SH-SY5Y (cell line): ENCODE data around the gene ADM2.

Experiments used
- GATA2 ChIP-seq: IDR thresholded peaks from 2 replicates; pipeline ENCODE4 v1.6.1; 2011; ENCODE audit warnings: mild to moderate bottlenecking, low read depth, low read length
- GATA3 ChIP-seq: IDR thresholded peaks from 2 replicates; pipeline ENCODE4 v1.6.1; 2011; ENCODE audit warnings: low read depth, mild to moderate bottlenecking, low read length, moderate library complexity

DNA sequence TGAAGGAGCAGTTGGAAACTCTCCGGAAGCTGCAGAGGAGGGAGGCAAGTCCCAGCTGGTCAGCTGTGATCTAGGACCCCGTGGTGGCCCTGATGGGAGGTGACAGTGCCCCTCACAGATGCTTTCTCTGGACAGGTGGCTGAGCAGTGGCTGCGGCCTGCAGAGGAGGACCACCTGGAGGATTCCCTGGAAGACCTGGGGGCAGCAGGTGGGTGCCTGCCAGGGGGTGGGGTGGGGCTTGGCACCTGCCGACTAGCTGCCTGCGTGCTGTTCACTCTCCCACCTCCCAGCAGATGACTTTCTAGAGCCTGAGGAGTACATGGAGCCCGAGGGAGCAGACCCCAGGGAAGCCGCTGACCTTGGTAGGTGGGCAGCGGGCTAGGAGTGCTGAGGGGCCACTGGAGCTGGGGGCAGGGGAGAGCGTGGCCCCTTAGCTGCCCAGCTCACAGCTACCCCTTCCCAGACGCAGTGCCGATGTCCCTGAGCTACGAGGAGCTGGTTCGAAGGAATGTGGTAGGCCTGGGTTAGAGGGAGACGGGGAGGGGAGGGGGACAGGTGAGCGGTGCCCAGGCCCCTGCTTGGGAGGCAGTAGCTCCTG is 41.0 kb downstream of the ADM2 start:
- TF ChIP-seq GATA2 (no peak), GATA3 (no peak)
